ENCODE results near the gene ETFBKMT. TPM values are rescaled to one million over a fixed set of nuclear protein-coding genes. Genes with fewer than 3 reads are reported as not detected.
A peak's percentile ranks its signal among the peaks of the same experiment; 100 is the strongest.

The ETFBKMT gene
- total and polyA plus RNA-seq, 2 of the 13 experiments (the other 11 are each of a cell fraction or from before 2014, with no cell fraction given), result 0.62 to 0.93 TPM

DNA sequence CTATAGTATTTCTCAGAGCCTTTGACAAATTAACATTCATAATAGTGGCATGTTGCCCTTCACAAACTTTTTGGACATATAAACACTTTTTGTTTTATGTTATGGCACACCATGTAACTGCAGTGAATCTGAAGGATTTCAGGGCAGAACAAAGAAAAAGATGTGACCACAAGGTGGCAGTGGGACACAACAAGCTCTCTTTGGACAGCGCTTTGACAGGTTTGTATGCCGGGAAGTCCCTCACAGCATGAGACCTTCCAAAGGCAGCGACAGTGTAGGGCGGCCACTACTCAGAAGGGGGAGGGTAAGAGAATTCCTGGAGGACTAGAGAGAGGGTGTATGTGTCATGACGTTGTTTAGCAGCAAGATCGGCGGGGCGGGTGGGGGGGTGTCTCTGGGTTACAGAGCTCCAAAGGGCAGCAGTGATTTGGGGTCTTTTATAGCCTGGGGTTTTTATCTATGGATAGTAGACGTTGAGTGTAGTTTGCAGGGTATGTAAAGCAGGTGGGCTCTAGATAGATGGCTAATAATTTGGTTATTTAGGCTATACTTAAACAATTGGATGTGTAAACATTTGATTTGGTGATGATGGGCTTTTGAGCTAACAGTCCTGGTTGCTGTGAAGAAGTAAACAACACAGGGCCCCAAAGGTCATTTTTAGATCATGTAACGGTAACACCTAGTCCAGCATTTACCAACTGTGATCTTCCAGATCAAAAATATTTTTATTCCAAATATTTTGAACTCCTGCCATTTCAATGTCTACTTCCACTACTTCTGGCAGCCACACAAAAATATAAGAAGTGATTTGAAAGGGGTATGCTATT lies 22.9 kb downstream of the ETFBKMT start (continued):
- TF ChIP-seq, protein P1, sequence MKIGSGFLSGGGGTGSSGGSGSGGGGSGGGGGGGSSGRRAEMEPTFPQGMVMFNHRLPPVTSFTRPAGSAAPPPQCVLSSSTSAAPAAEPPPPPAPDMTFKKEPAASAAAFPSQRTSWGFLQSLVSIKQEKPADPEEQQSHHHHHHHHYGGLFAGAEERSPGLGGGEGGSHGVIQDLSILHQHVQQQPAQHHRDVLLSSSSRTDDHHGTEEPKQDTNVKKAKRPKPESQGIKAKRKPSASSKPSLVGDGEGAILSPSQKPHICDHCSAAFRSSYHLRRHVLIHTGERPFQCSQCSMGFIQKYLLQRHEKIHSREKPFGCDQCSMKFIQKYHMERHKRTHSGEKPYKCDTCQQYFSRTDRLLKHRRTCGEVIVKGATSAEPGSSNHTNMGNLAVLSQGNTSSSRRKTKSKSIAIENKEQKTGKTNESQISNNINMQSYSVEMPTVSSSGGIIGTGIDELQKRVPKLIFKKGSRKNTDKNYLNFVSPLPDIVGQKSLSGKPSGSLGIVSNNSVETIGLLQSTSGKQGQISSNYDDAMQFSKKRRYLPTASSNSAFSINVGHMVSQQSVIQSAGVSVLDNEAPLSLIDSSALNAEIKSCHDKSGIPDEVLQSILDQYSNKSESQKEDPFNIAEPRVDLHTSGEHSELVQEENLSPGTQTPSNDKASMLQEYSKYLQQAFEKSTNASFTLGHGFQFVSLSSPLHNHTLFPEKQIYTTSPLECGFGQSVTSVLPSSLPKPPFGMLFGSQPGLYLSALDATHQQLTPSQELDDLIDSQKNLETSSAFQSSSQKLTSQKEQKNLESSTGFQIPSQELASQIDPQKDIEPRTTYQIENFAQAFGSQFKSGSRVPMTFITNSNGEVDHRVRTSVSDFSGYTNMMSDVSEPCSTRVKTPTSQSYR (CRISPR knock-in tag; IDR thresholded peaks at IDR 0.05; ENCODE audit: borderline replicate concordance), result peak; percentile 68; the same call in 1 of the 2 replicates
- TF ChIP-seq ZMAT3 (CRISPR knock-in tag; conservative IDR thresholded peaks at IDR 0.05) (no peak), FOSL2 (CRISPR knock-in tag; IDR thresholded peaks at IDR 0.05) (0 out of 2 replicates have a peak, but pooled peaks have one; percentile 25), CBX5 (CRISPR knock-in tag; IDR thresholded peaks at IDR 0.05; ENCODE audit: borderline replicate concordance) (peak; percentile 78), CSRNP1 (CRISPR knock-in tag; IDR thresholded peaks at IDR 0.05) (no peak), TOPORS (CRISPR knock-in tag; IDR thresholded peaks at IDR 0.05) (peak; percentile 98; the same call in 1 of the 2 replicates), ZFX (CRISPR knock-in tag; IDR thresholded peaks at IDR 0.05; ENCODE audit: low read depth) (no peak), RXRB (CRISPR knock-in tag; IDR thresholded peaks at IDR 0.05; ENCODE audit: borderline replicate concordance) (0 out of 2 replicates have a peak, but pooled peaks have one; percentile 30), ARID3A (IDR thresholded peaks at IDR 0.05; ENCODE audit: low read depth, low read length) (0 out of 2 replicates have a peak, but pooled peaks have one; percentile 7), SAP130 (CRISPR knock-in tag; IDR thresholded peaks at IDR 0.05; ENCODE audit: low read depth) (peak; percentile 57), SMAD3 (CRISPR knock-in tag; IDR thresholded peaks at IDR 0.05) (0 out of 2 replicates have a peak, but pooled peaks have one; percentile 34), ZNF574 (CRISPR knock-in tag; IDR thresholded peaks at IDR 0.05) (0 out of 2 replicates have a peak, but pooled peaks have one; percentile 24), CREM (IDR thresholded peaks at IDR 0.05) (0 out of 2 replicates have a peak, but pooled peaks have one; percentile 9), CREM (CRISPR knock-in tag; IDR thresholded peaks at IDR 0.05) (no peak)
- TF ChIP-seq, protein P2, sequence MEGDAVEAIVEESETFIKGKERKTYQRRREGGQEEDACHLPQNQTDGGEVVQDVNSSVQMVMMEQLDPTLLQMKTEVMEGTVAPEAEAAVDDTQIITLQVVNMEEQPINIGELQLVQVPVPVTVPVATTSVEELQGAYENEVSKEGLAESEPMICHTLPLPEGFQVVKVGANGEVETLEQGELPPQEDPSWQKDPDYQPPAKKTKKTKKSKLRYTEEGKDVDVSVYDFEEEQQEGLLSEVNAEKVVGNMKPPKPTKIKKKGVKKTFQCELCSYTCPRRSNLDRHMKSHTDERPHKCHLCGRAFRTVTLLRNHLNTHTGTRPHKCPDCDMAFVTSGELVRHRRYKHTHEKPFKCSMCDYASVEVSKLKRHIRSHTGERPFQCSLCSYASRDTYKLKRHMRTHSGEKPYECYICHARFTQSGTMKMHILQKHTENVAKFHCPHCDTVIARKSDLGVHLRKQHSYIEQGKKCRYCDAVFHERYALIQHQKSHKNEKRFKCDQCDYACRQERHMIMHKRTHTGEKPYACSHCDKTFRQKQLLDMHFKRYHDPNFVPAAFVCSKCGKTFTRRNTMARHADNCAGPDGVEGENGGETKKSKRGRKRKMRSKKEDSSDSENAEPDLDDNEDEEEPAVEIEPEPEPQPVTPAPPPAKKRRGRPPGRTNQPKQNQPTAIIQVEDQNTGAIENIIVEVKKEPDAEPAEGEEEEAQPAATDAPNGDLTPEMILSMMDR (CRISPR knock-in tag; IDR thresholded peaks at IDR 0.05), result peak; percentile 90
